Cardiac muscle cell (in vitro differentiated cells and primary cell): ENCODE results near the gene PGM1. TPM values are rescaled to one million over a fixed set of nuclear protein-coding genes. Genes with fewer than 3 reads are reported as not detected.
A peak's percentile ranks its signal among the peaks of the same experiment; 100 is the strongest.

Source experiments
- DNase-seq, 2 donors: peaks; one replicate each; pipeline versions ENCODE4 v3.0.0 to v3.0.0-alpha.2; 2010 to 2017; ENCODE audit warnings: low read depth in 1 of 2, low spot score in 1 of 2
- H3K27ac ChIP-seq: fragments of 200-600 bp; sonication (generic); 2 replicates; pipeline ENCODE4 v1.5.1; 2016
- H3K27me3 ChIP-seq: fragments of 200-600 bp; sonication (generic); 2 replicates; pipeline ENCODE4 v1.6.0; 2016; ENCODE audit warnings: control low read depth
- H3K36me3 ChIP-seq: fragments of 200-600 bp; sonication (generic); 2 replicates; pipeline ENCODE4 v1.5.1; 2016; ENCODE audit warnings: control low read depth
- H3K4me1 ChIP-seq: fragments of 200-600 bp; sonication (generic); 2 replicates; pipeline ENCODE4 v1.8.1; 2017; ENCODE audit warnings: low read depth, mild to moderate bottlenecking, mixed run types
- H3K4me3 ChIP-seq: fragments of 200-600 bp; sonication (generic); 2 replicates; pipeline ENCODE4 v1.5.1; 2016; ENCODE audit warnings: mild to moderate bottlenecking
- H3K9me3 ChIP-seq: fragments of 200-600 bp; sonication (generic); 2 replicates; pipeline ENCODE4 v1.5.1; 2017; ENCODE audit warnings: low read depth, mild to moderate bottlenecking, control low read depth
- polyA plus RNA-seq: library from polyadenylated mRNA; unstranded; fragments of >200 nt; fragmentation: Nextera tagmentation; extraction: Ambion mirVana; gene quantifications from 2 replicates; pipeline ENCODE4 v1.2.1, GENCODE V29; 2016
- total RNA-seq: library from RNA; depleted of rRNA; stranded (reverse); fragments of >200 nt; gene quantifications from 2 replicates; pipeline ENCODE4 v1.2.3, GENCODE V29; 2016
- TF ChIP-seq, protein P1 (sequence below): IDR thresholded peaks from 2 replicates; pipeline ENCODE4 v1.5.1; 2012; ENCODE audit warnings: low read depth, mild to moderate bottlenecking, low read length

The PGM1 gene
- total and polyA plus RNA-seq, 2 experiments from 2014 or later, result 277 to 344 TPM

GRCh38 chr1:63593886-63594605 is 835 bp downstream of the PGM1 start:
- Histone ChIP-seq H3K36me3 (peaks cover 6% of the 10 kb centered on the region), H3K27me3 (no peaks in the 10 kb centered on the region), H3K4me3 (peak overlapping the region; percentile 63), H3K9me3 (no peaks in the 10 kb centered on the region), H3K4me1 (peaks cover 19% of the 10 kb centered on the region), H3K27ac (peak overlapping the region; percentile 87)
- TF ChIP-seq, protein P1, sequence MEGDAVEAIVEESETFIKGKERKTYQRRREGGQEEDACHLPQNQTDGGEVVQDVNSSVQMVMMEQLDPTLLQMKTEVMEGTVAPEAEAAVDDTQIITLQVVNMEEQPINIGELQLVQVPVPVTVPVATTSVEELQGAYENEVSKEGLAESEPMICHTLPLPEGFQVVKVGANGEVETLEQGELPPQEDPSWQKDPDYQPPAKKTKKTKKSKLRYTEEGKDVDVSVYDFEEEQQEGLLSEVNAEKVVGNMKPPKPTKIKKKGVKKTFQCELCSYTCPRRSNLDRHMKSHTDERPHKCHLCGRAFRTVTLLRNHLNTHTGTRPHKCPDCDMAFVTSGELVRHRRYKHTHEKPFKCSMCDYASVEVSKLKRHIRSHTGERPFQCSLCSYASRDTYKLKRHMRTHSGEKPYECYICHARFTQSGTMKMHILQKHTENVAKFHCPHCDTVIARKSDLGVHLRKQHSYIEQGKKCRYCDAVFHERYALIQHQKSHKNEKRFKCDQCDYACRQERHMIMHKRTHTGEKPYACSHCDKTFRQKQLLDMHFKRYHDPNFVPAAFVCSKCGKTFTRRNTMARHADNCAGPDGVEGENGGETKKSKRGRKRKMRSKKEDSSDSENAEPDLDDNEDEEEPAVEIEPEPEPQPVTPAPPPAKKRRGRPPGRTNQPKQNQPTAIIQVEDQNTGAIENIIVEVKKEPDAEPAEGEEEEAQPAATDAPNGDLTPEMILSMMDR, result no peak
- peak; percentile 70 to 81 for DNase-seq

DNA sequence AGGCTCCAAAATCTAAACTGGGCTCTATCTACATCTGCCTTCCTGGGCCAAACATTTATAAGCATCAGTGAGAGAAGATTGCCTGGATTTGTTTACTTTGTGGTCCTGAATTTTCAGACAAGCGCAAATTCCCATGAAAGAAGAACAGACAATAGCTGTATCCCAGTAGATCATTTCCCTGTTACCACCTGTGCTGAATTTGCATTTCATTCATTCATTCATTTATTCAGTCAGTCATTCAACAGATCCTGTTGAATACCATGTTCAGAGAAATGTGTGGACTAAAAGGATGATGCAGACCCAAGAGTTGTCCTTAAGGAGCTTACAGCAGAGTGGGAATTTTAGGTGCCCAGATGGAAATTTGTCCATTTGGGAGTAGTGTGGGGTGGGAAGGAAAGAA is 2.2 kb downstream of the PGM1 start:
- TF ChIP-seq, protein P1, result no peak
- Histone ChIP-seq H3K27ac (no peak overlapping the region), H3K9me3 (no peaks in the 10 kb centered on the region), H3K4me3 (no peak overlapping the region), H3K36me3 (peaks cover 6% of the 10 kb centered on the region), H3K4me1 (peaks cover 12% of the 10 kb centered on the region), H3K27me3 (no peaks in the 10 kb centered on the region)
- DNase-seq, result no peak

DNA sequence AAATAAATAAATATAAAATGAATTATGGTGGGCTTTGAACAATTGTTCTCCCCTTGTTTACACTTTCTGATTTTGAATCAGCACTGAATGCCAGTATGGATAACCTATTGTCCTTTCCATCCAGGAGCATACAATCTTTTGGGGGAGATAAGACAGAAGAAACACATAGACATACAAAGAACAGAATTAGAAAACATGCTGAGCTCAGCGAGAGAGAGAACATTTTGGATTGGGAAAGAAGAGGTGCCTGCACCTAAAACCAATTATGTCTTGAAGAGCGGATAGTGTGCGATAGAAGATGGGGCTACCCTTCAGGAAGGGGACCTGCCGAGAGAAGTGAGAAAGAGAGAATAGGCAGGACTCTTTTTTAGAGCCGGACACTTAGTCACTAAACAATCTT is 6.6 kb downstream of the PGM1 start:
- peaks cover 6% of the 10 kb centered on the region for H3K36me3 ChIP-seq
- no peak for DNase-seq
- peaks cover 12% of the 10 kb centered on the region for H3K4me1 ChIP-seq
- TF ChIP-seq, protein P1, result no peak
- H3K4me3 ChIP-seq, result no peak overlapping the region
- no peaks in the 10 kb centered on the region for H3K9me3 ChIP-seq
- H3K27ac ChIP-seq, result no peak overlapping the region
- H3K27me3 ChIP-seq, result no peaks in the 10 kb centered on the region

DNA sequence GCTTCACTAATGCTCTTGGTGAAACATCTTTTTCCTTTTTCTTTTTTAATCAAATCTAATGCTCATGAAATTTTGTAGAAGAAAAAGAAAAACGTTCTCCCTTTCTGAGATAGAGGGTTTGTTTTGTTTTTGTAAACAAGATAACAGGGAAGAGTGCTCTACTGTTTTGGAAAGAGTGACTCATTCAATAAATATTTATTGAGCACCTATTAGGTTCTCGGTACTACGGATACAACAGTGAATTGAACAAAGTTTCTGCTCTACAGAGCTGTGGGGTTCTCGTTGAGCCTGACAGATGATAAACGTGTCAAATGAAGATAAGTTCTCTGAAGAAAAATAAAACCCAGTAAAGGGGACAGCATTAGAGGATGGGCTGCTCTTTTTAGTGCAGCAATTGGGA is 7.0 kb downstream of the PGM1 start:
- H3K9me3 ChIP-seq, result no peaks in the 10 kb centered on the region
- H3K4me1 ChIP-seq, result peaks cover 9% of the 10 kb centered on the region
- no peak for DNase-seq
- TF ChIP-seq, protein P1, result no peak
- H3K27ac ChIP-seq, result no peak overlapping the region
- no peak overlapping the region for H3K4me3 ChIP-seq
- H3K27me3 ChIP-seq, result no peaks in the 10 kb centered on the region
- peaks cover 4% of the 10 kb centered on the region for H3K36me3 ChIP-seq

GRCh38 chr1:63601061-63601460 is 7.8 kb downstream of the PGM1 start:
- H3K4me1 ChIP-seq, result peaks cover 6% of the 10 kb centered on the region
- H3K36me3 ChIP-seq, result no peaks in the 10 kb centered on the region
- H3K27me3 ChIP-seq, result no peaks in the 10 kb centered on the region
- H3K9me3 ChIP-seq, result no peaks in the 10 kb centered on the region
- no peak overlapping the region for H3K4me3 ChIP-seq
- TF ChIP-seq, protein P1, result no peak
- no peak for DNase-seq
- no peak overlapping the region for H3K27ac ChIP-seq
